GM21717 (cell line): ENCODE results near the gene CHST12.

Experiments used
- ATAC-seq: cut with Tn5 transposase; IDR thresholded peaks from one replicate; pipeline ENCODE4 v1.9.1; 2021; ENCODE audit warnings: mild to moderate bottlenecking, moderate library complexity; ENCODE audit not compliant: unreplicated experiment

The CHST12 gene

DNA sequence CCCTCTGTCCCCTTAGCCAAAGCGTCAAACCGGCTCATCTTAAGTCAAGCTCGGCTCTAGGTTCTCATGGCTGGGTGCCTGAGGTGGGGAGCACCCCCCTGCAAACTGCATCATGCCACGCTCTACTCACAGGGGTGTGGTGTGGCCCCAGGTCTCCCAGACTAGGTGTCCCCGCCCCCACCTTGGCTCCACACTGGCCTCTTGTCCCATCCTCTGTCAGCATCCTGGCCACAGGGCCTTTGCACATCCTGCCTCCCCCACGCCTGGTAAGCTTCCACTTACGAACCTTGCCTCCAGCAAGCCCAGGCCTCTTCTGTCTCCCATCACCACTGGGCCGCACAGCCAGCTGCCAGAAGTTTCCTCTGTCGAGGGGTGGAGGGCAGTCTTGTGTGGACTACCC, 93.0 kb downstream of the CHST12 start:
- ATAC-seq, result no peak

DNA sequence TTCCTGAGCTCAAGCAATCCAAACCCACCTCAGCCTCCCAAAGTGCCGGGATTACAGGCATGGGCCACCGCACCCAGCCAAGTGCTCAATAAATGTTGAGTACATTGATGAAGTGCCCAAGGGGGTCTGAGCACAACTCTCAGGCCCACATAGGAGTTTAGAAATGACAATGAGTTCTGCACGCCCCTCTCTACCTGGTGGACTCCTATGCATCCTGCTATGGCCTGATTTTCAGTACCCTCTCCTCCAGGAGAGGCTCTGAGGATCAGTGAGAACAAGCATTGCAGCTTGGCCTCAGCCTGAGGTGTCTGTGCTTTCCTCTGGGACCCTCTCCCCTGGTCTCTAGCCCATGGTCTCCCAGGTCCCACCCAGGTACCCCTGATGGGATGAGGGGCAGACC, 93.7 kb downstream of the CHST12 start:
- ATAC-seq, result no peak

DNA sequence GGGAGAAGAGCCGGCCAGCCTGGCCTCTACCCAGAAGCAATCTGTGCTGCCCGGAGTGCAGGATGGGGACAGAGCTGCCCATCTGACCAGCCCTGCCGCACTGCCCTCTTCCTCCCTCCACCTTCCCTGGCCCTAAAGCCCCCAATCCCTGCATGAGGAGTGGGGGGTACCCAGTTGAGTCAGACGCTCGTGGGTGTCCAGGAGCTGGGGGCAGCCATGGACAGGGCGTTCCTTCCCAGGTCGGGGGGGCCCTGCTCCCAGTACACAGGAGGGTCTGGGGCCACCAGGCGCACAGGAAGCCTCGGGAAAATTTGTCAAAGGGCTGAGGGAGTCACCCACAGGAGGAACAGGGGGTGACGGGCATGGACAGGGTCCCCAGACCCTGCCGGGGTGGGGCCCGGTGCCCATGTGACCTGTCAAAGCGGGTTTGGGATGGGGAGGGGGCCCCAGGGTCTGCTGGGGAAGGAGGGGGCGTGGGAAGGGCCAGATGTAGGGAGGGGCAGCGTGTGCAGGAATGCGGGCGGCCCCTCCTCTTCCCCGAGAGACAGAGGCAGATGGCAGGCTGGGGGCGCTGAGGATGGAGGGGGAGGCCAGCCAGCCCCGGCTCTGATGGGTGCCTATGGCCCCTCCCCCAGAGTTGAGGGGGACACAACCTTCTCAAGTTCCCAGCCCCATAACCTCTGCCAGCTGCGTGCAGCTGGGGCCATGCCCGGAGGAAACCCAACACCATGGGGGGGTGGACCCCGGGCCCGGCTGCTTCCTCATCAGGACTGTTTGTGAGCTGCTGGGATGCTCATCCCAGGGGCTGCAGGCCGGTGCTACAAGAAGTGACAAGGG, 94.3 kb downstream of the CHST12 start:
- no peak for ATAC-seq
